ENCODE results near the gene SHANK2. TPM values are rescaled to one million over a fixed set of nuclear protein-coding genes. Genes with fewer than 3 reads are reported as not detected.

The SHANK2 gene
- total RNA-seq (2014; rRNA removed; shearing (Covaris generic)) = not detected in 2 replicates

DNA sequence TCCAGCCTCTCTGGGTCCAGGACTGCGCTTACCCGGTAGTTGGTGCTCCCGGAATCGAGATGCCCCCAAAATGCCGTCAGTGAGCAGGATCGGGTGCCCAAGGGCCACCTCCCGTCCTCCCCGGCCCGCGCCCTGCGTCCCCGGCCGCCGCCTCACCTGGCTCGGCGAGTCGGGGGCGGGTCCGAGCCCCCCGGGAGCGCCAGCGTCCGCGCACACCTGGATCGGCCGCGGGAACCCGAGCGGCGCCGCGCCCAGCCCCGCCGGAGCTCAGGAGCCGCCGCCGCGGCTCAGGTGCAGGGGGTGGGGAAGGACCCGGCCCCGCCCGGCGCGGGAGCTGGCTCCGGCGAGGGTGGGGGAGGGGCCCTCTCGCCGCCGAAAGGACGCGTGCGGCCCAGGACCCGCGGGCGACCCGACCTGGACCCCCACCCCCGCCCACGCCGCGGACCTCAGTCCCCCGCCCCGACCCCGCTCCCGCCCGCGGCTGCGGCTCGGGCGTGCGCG lies at the start of gene SHANK2:
Gene SHANK2, minus strand, starts transcription at position 309 of the 501 bp plus-strand sequence. CDS start 105,251 bp downstream, outside the sequence.
- no peak for DNase-seq (ENCODE audit: low spot score)

- DNase-seq (ENCODE audit: low spot score) = no peak
Observed at GRCh38 chr11:71301858-71302533, 49.6 kb upstream of the SHANK2 start.

DNA sequence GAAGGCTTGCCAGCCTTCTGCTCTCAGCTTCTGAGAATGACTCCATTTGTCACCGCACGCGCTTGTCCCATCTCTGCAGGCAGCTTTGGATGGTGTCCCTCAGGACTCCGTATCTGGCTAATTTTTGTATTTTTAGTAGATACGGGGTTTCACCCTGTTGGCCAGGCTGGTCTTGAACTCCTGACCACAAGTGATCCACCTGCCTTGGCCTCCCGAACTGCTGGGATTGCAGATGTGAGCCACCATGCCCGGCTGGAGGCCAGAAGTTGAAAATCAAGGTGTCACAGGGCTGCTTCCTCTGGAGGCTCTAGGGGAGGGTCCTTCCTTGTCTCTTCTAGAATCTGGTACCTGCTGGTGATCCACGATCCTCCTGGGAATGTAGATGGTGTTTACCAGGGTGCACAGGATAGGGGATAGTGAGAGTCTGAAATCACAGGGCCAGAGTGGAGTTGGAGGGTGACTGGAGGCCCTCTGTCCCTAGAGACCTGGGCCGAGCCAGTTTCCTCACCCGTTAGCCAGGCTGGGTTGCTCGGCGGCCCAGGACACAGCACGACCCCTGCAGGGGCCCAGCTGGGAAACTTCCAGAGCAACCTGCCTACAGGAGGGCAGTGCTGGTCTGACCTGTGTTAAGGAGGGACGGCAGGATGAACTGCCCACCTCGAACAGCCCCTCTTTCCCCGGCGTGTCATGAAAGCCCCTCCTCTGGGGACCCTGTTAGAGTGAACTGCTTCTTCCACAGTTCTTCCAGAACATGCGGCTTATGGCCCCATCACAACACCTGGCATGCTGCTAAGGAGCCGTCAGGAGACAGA lies 48.9 kb upstream of the SHANK2 start:
- no peak for DNase-seq (ENCODE audit: low spot score)

DNA sequence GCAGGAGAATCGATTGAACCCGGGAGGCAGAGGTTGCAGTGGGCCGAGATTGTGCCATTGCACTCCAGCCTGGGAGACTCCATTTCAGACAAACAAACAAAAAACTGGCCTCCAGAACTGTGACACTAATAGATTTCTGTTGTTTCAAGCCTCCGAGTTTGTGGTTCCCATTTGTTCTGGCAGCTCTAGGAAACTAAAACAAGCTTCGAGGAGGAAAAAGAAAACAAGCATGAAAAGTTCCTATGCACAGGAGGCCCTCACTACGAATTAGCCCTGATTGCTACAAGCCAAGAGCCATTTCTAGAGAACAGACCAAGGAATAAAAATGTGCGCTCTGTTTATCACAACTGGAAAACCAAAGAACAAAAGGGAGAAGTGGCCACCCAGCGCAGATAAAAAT lies 47.8 kb upstream of the SHANK2 start:
- no peak for DNase-seq (ENCODE audit: low spot score)

DNA sequence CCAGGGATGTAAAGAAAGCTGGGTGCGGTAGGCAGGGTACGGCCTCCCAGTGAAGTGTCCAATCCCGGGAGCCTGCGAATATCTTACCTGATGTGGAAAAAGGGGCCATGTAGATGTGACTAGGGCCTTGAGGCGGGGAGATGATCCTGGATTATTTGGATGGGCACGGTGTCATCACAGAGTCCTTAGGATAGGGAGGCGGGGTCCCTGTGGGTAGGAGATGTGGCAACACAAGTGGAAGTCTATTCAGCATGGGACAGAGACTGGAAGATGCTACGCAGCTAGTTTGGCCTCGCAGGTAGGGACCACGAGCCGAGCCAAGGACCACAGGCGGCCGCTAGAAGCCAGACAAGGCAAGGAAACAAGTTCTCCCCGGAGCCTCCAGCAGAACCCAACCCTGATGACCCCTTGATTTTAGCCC lies 46.4 kb upstream of the SHANK2 start:
- no peak for DNase-seq (ENCODE audit: low spot score)

DNA sequence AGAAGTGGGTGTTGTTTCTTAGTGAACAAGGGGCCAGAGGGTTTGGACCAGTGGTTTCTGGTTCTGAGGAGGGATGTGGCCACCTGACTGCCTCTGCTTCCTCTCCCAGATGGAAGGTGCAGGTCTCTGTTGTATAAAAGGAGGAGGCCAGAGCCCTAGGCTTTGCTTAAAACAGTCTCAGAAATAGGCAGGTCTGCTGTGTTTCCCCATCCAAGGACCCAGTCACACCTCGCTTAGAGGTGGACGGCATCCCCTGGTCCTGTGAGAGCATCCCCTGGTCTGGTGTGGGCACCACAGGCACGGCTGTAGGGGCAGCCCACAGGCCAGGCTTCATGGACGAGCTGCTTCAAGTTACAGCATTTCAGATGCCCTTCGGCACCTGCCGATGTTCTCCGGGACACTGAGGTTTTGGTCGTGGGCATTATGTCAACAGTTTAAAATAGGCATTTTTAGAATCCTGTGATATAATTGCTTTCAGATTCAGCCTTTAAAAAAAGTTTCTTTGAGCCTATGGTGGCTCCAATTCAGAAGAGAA lies 45.7 kb upstream of the SHANK2 start:
- no peak for DNase-seq (ENCODE audit: low spot score)

GRCh38 chr11:71294846-71295600 lies 42.6 kb upstream of the SHANK2 start:
- DNase-seq (ENCODE audit: low spot score) = no peak

DNA sequence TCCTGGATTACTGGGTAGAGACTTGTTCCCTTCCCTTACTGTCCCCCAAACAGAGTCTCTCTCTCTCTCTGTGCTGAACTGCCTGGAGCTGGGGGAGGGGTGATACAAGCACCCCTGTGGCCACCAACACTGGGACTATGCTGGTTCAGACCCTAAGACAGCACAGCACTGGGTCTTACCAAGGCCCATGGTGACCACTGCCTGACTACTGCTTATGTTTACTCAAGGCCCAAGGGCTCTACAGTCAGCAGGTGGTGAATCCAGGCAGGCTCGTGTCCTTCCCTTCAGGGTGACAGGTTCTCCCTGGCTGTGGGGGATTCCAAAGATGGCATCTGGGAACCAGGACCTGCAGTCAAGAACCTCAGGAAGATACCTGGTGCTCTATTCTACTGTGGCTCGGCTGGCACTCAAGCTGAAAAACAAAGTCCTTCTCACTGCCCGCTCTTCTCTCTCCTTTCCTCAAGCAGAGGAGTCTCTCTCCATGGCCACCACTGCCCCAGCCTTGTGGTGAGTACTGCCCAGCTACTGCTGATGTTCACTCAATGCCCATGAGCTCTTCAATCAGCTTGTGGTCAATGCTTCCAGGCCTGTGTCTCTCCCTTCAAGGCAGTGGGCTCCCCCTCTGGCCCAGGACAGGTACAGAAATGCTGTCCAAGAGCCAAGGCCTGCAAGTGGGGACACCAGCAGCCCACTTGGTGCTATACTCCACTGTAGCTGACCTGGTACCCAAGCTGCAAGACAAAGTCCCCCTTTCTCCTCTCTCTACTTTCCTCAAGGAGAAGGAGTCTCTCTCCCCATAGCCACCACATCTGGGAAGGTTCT lies 41.8 kb upstream of the SHANK2 start:
- no peak for DNase-seq (ENCODE audit: low spot score)

DNA sequence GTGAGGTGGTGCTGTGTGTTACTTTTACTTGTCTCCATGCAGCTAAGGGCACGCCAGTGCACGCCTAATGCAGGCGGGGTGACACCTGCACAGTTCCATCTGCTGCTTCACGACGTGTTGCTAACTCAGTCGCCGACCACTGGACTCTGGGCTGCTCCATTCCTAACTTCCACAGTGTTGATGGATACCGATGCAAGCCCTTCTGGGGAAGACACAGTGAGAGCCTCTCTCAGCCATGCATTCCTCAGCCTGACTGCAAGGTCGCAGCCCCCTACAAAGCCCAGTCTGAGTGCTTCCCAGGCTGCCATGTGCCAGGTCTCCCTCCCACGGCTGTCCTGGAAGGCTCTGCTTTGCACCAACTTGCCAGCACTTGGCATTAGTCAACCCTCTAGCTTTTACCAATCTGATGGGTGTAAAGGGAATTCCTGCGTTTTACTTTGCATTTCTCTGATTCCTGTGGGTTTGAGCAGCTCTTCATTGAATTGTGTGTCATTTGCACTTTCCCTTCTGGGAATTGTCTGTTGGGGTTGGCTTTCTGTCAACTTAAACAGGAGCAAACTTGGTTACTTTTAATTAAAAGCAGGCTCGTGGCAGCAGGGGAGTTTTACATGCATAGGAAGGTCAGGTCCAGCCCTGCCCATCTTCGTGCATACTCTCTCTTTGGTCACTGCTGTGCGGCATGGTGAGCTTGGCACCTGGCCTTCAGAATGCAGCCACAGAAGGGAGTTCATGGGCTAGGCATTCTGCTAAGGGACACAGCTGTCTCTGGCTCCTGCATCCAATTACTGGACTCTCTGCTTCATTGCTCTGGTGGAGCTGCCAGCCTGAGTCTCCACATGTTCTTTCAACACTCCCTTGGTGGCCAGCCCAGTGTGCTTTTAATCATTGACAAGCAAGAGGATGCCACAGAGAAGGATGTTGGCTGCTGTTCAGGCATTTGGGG lies 34.6 kb upstream of the SHANK2 start:
- peak; percentile 84 for DNase-seq (ENCODE audit: low spot score)

- no peak for DNase-seq (ENCODE audit: low spot score)
Observed at GRCh38 chr11:71285111-71285510, 32.7 kb upstream of the SHANK2 start.

GRCh38 chr11:71284525-71285092 lies 32.2 kb upstream of the SHANK2 start:
- no peak for DNase-seq (ENCODE audit: low spot score)

- no peak for DNase-seq (ENCODE audit: low spot score)
Observed at GRCh38 chr11:71283971-71284441, 31.6 kb upstream of the SHANK2 start.

GRCh38 chr11:71282581-71283351 lies 30.4 kb upstream of the SHANK2 start:
- DNase-seq (ENCODE audit: low spot score) = no peak

GRCh38 chr11:71281831-71282230 lies 29.5 kb upstream of the SHANK2 start:
- DNase-seq (ENCODE audit: low spot score) = no peak

- no peak for DNase-seq (ENCODE audit: low spot score)
Observed at GRCh38 chr11:71281204-71281603, 28.8 kb upstream of the SHANK2 start.

DNA sequence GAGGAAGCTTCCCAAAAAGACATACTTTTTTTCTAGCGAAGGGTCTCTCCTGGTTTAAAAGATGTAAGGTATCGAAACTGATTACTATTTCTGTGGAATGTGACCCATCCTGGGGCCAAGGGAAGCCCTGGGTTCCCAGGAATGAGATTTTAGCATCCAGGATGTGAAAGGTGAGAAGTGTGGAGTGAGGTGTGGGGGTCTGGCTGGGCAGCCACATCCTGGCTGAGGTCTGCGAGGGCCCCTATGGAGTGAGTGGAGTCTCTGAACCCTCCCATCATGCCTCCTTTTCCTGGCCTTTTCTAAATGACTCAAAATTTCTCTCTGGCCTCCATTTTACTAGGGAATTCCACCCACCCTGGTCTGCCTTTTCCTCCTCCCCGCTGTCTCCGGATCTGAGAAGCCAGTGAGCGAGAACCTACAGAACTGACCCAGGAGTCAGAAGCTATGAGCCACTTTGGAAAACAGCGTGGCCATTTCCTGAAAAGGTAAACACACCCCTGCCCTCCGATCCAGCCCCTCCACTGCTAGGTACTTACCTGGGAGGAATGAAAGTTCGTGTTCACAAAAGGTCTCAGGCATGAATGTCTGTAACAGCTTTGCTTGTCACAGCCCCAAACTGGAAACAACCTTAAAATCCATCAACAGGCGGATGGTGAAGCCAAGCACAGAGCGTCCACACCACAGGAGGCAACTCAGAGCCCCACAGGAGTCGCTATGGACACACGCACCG lies 27.7 kb upstream of the SHANK2 start:
- no peak for DNase-seq (ENCODE audit: low spot score)

GRCh38 chr11:71272161-71272560 lies 19.8 kb upstream of the SHANK2 start:
- DNase-seq (ENCODE audit: low spot score) = no peak
